Activated T-cell treated with anti-CD3 and anti-CD28 coated beads, Interleukin-2, amount 50 U/mL, for 24 hours (primary cell): ENCODE measurements around the gene OMA1.
"Not testable (repeated sequence)": the region's sequence is repeated elsewhere in the genome, so short reads cannot be mapped to it uniquely, and the experiment has no call there.

ENCODE experiments used
- DNase-seq: peaks from one replicate; pipeline ENCODE4 v3.0.0-alpha.2; 2020
- H3K27ac Mint-ChIP-seq: 2 replicates; pipeline ENCODE4 v1.8.0; 2020; ENCODE audit warnings: mild to moderate bottlenecking, mixed read lengths
- H3K27me3 Mint-ChIP-seq: 2 replicates; pipeline ENCODE4 v1.8.0; 2020; ENCODE audit warnings: mixed read lengths
- H3K36me3 Mint-ChIP-seq: 2 replicates; pipeline ENCODE4 v1.8.0; 2020; ENCODE audit warnings: low read depth, mixed read lengths
- H3K4me1 Mint-ChIP-seq: 2 replicates; pipeline ENCODE4 v1.8.0; 2020; ENCODE audit warnings: low read depth, mixed read lengths
- H3K4me3 Mint-ChIP-seq: 2 replicates; pipeline ENCODE4 v1.8.0; 2020; ENCODE audit warnings: mild to moderate bottlenecking, moderate library complexity, mixed read lengths
- H3K9me3 Mint-ChIP-seq: 2 replicates; pipeline ENCODE4 v1.8.0; 2020; ENCODE audit warnings: mixed read lengths

The OMA1 gene

GRCh38 chr1:58546520-58547308, at the start of gene OMA1:
Gene OMA1, minus strand, starts transcription at chr1:58546726. Its CDS starts 7,432 bp downstream, at chr1:58539294.
- Mint-ChIP-seq H3K4me1 (peaks cover 27% of the 10 kb centered on the region), H3K27ac (peak within 1 kb of the TSS; percentile 96), H3K36me3 (peaks cover 4% of the 10 kb centered on the region), H3K9me3 (no peaks in the 10 kb centered on the region), H3K4me3 (peak within 1 kb of the TSS; percentile 87), H3K27me3 (no peaks in the 10 kb centered on the region)
- DNase-seq: peak; percentile 99

- no peak overlapping the region for H3K4me3 Mint-ChIP-seq
- no peak overlapping the region for H3K27ac Mint-ChIP-seq
- DNase-seq: no peak
- peaks cover 4% of the 10 kb centered on the region for H3K4me1 Mint-ChIP-seq
- H3K27me3 Mint-ChIP-seq: peaks cover 56% of the 10 kb centered on the region
- no peaks in the 10 kb centered on the region for H3K36me3 Mint-ChIP-seq
- H3K9me3 Mint-ChIP-seq: no peaks in the 10 kb centered on the region
Measured at GRCh38 chr1:58594546-58594945, 48.0 kb upstream of the OMA1 start.

GRCh38 chr1:58592522-58593134, 46.1 kb upstream of the OMA1 start:
- Mint-ChIP-seq H3K4me3 (no peak overlapping the region), H3K36me3 (no peaks in the 10 kb centered on the region), H3K4me1 (no peaks in the 10 kb centered on the region), H3K27ac (no peak overlapping the region), H3K27me3 (peaks cover 47% of the 10 kb centered on the region), H3K9me3 (no peaks in the 10 kb centered on the region)
- DNase-seq: no peak

GRCh38 chr1:58591806-58592205, 45.3 kb upstream of the OMA1 start:
- peaks cover 46% of the 10 kb centered on the region for H3K27me3 Mint-ChIP-seq
- H3K27ac Mint-ChIP-seq: no peak overlapping the region
- no peaks in the 10 kb centered on the region for H3K9me3 Mint-ChIP-seq
- no peaks in the 10 kb centered on the region for H3K4me1 Mint-ChIP-seq
- no peak overlapping the region for H3K4me3 Mint-ChIP-seq
- H3K36me3 Mint-ChIP-seq: no peaks in the 10 kb centered on the region
- DNase-seq: no peak

- Mint-ChIP-seq H3K4me1 (peaks cover 4% of the 10 kb centered on the region), H3K36me3 (no peaks in the 10 kb centered on the region), H3K9me3 (no peaks in the 10 kb centered on the region), H3K4me3 (no peak overlapping the region), H3K27me3 (peaks cover 56% of the 10 kb centered on the region), H3K27ac (no peak overlapping the region)
- no peak for DNase-seq
Measured at GRCh38 chr1:58590019-58590418, 43.5 kb upstream of the OMA1 start.

DNA sequence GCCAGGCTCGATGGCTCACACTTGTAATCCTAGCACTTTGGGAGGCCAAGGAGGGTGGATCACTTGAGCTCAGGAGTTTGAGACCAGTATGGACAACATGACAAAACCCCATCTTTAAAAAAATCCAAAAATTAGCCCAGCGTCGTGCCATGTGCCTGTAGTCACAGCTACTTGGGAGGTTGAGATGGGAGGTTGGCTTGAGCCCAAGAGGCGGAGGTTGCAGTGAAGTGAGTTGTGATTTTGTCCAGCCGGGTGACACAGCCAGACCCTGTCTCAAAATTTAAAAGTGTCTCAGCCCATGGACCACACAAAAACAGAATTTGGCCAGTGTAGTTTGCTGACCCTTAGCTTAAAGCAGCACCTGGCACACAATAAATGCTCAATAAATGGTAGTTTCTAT, 41.9 kb upstream of the OMA1 start:
- H3K36me3 Mint-ChIP-seq: no peaks in the 10 kb centered on the region
- H3K4me3 Mint-ChIP-seq: no peak overlapping the region
- no peak overlapping the region for H3K27ac Mint-ChIP-seq
- H3K9me3 Mint-ChIP-seq: no peaks in the 10 kb centered on the region
- H3K27me3 Mint-ChIP-seq: peaks cover 62% of the 10 kb centered on the region
- H3K4me1 Mint-ChIP-seq: peaks cover 18% of the 10 kb centered on the region
- DNase-seq: no peak

DNA sequence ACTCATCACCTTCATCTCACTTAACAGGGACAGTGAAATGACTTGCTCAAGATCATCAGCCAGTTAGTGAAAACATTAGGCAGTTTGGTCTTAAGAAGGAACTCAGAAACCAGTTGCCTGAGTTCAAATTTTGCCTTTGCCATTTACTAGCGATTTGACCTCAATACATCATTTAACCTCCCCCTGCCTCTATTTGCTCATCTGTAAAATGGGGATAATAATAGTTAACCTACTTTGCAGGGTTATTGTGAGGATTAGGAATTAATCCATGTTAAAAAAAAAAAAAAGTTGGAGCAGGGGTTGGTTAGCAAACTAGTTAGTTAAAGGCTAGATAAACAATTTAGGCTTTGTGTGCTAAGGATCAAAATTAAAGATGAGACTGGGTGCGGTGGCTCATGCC, 41.1 kb upstream of the OMA1 start:
- no peak overlapping the region for H3K27ac Mint-ChIP-seq
- peaks cover 61% of the 10 kb centered on the region for H3K27me3 Mint-ChIP-seq
- no peaks in the 10 kb centered on the region for H3K36me3 Mint-ChIP-seq
- no peak for DNase-seq
- no peaks in the 10 kb centered on the region for H3K9me3 Mint-ChIP-seq
- H3K4me1 Mint-ChIP-seq: peaks cover 19% of the 10 kb centered on the region
- H3K4me3 Mint-ChIP-seq: no peak overlapping the region

DNA sequence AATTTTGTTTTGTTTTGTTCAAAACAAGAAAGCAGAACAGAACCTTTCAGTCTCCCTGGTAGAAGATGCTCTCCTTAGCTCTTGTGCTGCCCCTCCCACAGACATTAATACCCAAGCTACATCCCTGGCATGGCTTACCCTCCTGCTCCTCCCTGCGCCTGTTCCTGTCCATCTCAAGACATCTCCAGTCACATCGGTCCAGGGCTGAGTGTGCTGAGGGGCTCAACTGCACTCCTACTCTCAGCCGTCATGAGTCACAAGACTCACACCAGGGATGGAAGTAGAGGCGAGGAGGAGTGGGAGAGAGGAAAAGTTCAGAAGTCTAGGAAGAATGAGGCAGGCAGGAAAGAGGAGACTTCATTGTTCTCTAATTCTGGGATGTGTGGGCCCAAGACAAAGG, 39.7 kb upstream of the OMA1 start:
- H3K4me1 Mint-ChIP-seq: peaks cover 19% of the 10 kb centered on the region
- peaks cover 67% of the 10 kb centered on the region for H3K27me3 Mint-ChIP-seq
- no peak for DNase-seq
- no peaks in the 10 kb centered on the region for H3K36me3 Mint-ChIP-seq
- H3K4me3 Mint-ChIP-seq: no peak overlapping the region
- no peaks in the 10 kb centered on the region for H3K9me3 Mint-ChIP-seq
- H3K27ac Mint-ChIP-seq: no peak overlapping the region

- Mint-ChIP-seq H3K27ac (no peak overlapping the region), H3K4me3 (no peak overlapping the region), H3K4me1 (peaks cover 19% of the 10 kb centered on the region), H3K9me3 (no peaks in the 10 kb centered on the region), H3K27me3 (peaks cover 71% of the 10 kb centered on the region), H3K36me3 (no peaks in the 10 kb centered on the region)
- DNase-seq: no peak
Measured at GRCh38 chr1:58585581-58586151, 39.1 kb upstream of the OMA1 start.

DNA sequence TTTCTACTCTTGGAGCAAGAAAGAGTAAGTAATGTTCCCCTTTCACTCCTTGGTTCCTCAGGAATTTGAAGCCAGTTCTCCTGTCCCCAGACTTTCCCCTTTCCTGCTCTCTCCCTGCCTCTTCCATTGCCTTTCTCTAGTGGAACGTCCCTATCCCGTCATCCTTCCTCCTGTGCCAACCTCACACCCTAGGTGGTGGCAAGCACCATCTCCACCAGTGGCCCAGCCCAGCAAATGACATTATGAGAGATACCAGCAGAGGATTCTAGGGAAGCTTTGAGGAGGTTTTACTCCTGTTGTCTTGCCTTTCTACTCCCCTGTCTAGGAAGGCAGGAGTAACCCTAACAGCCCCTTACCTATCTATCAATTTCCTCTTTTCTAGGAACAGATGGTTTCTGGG, 38.6 kb upstream of the OMA1 start:
- Mint-ChIP-seq H3K9me3 (no peaks in the 10 kb centered on the region), H3K27me3 (peaks cover 67% of the 10 kb centered on the region), H3K4me3 (no peak overlapping the region), H3K4me1 (peaks cover 19% of the 10 kb centered on the region), H3K27ac (no peak overlapping the region), H3K36me3 (no peaks in the 10 kb centered on the region)
- DNase-seq: no peak

- DNase-seq: no peak
- H3K27ac Mint-ChIP-seq: peak overlapping the region; percentile 39
Measured at GRCh38 chr1:58584082-58584895, 37.8 kb upstream of the OMA1 start.

GRCh38 chr1:58583496-58583895, 37.0 kb upstream of the OMA1 start:
- H3K36me3 Mint-ChIP-seq: no peaks in the 10 kb centered on the region
- DNase-seq: no peak
- H3K27ac Mint-ChIP-seq: no peak overlapping the region
- H3K9me3 Mint-ChIP-seq: no peaks in the 10 kb centered on the region
- H3K27me3 Mint-ChIP-seq: peaks cover 74% of the 10 kb centered on the region
- no peak overlapping the region for H3K4me3 Mint-ChIP-seq
- H3K4me1 Mint-ChIP-seq: peaks cover 19% of the 10 kb centered on the region

More at GRCh38 chr1:58584082-58584895, 37.8 kb upstream of the OMA1 start:
- Mint-ChIP-seq H3K4me1 (peaks cover 19% of the 10 kb centered on the region), H3K9me3 (no peaks in the 10 kb centered on the region), H3K27me3 (peaks cover 74% of the 10 kb centered on the region), H3K36me3 (no peaks in the 10 kb centered on the region), H3K4me3 (no peak overlapping the region)

DNA sequence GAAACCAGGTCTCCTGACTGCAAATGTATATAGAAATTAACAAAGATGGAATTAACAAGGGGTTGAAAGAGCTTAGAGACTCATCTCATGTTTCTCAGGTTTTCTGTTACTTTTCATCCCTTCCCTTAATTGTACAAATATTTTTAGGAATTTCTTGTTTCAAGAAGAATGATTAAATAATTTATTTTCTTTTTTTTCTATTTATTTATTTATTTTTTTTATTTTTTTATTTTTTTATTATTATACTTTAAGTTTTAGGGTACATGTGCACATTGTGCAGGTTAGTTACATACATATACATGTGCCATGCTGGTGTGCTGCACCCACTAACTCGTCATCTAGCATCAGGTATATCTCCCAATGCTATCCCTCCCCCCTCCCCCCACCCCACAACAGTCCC, 35.6 kb upstream of the OMA1 start:
- H3K9me3 Mint-ChIP-seq, H3K4me3 Mint-ChIP-seq, H3K36me3 Mint-ChIP-seq, DNase-seq, H3K27ac Mint-ChIP-seq: not testable (repeated sequence)
- peaks cover 79% of the 10 kb centered on the region for H3K27me3 Mint-ChIP-seq
- peaks cover 31% of the 10 kb centered on the region for H3K4me1 Mint-ChIP-seq

- Mint-ChIP-seq H3K4me3 (no peak overlapping the region), H3K36me3 (no peaks in the 10 kb centered on the region), H3K4me1 (peaks cover 33% of the 10 kb centered on the region), H3K27me3 (peaks cover 76% of the 10 kb centered on the region), H3K9me3 (no peaks in the 10 kb centered on the region), H3K27ac (no peak overlapping the region)
- DNase-seq: no peak
Measured at GRCh38 chr1:58581641-58582040, 35.1 kb upstream of the OMA1 start.
